Body of pancreas (tissue), 4 donors: ENCODE results near the gene TRIM56.

Source experiments
- POLR2A ChIP-seq, 3 donors: fragments of 450-650 bp; IDR thresholded peaks; one replicate each; pipeline ENCODE4 v1.6.1; 2016; ENCODE audit warnings: antibody characterized with exemption in 3 of 3, mild to moderate bottlenecking in 2 of 3
- TF ChIP-seq, protein P1 (sequence below), 7 experiments: fragments of 450-650 bp in 4 of 7; fragments of 200-600 bp in 3 of 7; sonication (generic) in 3 of 7; IDR thresholded peaks; one replicate each; pipeline ENCODE4 v1.5.1; 2016 to 2019; ENCODE audit warnings: antibody characterized with exemption in 7 of 7

DNA sequence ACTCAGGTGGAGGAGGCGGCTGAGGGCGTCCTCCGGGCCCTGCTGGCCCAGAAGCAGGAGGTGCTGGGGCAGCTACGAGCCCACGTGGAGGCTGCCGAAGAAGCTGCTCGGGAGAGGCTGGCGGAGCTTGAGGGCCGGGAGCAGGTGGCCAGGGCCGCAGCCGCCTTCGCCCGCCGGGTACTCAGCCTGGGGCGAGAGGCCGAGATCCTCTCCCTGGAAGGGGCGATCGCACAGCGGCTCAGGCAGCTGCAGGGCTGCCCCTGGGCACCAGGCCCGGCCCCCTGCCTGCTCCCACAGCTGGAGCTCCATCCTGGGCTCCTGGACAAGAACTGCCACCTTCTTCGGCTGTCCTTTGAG lies 2.8 kb downstream of the TRIM56 start:
- TF ChIP-seq, protein P1, sequence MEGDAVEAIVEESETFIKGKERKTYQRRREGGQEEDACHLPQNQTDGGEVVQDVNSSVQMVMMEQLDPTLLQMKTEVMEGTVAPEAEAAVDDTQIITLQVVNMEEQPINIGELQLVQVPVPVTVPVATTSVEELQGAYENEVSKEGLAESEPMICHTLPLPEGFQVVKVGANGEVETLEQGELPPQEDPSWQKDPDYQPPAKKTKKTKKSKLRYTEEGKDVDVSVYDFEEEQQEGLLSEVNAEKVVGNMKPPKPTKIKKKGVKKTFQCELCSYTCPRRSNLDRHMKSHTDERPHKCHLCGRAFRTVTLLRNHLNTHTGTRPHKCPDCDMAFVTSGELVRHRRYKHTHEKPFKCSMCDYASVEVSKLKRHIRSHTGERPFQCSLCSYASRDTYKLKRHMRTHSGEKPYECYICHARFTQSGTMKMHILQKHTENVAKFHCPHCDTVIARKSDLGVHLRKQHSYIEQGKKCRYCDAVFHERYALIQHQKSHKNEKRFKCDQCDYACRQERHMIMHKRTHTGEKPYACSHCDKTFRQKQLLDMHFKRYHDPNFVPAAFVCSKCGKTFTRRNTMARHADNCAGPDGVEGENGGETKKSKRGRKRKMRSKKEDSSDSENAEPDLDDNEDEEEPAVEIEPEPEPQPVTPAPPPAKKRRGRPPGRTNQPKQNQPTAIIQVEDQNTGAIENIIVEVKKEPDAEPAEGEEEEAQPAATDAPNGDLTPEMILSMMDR (IDR thresholded peaks at IDR 0.05), result no peak
- TF ChIP-seq POLR2A (IDR thresholded peaks at IDR 0.05), result no peak
